ENCODE results near the gene BABAM2. TPM values are rescaled to one million over a fixed set of nuclear protein-coding genes. Genes with fewer than 3 reads are reported as not detected.
"Not testable (repeated sequence)": the region's sequence is repeated elsewhere in the genome, so short reads cannot be mapped to it uniquely, and the experiment has no call there.

Gene BABAM2
- total and polyA plus RNA-seq, 2 experiments from 2014 or later = 28.8 to 43.6 TPM

DNA sequence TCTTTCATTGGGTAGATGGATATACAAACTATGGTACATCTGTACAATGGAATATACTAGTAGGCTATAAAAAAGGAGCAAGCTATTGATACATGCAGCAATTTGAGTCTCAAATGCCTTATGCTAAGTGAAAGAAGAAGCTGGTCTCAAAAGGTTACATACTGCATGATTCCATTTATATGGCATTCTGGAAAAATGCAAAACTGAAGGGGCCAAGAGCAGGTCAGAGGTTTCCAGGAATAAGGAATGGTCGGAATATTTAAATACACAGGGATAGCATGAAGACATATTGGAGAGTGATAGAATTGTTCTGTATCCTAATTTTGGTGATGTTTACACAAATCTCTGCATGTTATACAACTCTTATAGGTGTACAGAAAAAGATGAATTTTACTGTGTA, 85.8 kb downstream of the BABAM2 start:
- no peak overlapping the region for H2AFZ ChIP-seq
- no peak overlapping the region for H3K4me3 ChIP-seq
- no peak overlapping the region for H3K27ac ChIP-seq
- H3K9me3 ChIP-seq (ENCODE audit: low read depth) = no peaks in the 10 kb centered on the region
- WGBS (ENCODE audit: low lambda C conversion rate, missing lambda C conversion rate) = 100% methylated on average over 1 of the region's 1 CpG
- H3K4me1 ChIP-seq (ENCODE audit: insufficient read depth) = no peaks in the 10 kb centered on the region
- TF ChIP-seq, protein P1, sequence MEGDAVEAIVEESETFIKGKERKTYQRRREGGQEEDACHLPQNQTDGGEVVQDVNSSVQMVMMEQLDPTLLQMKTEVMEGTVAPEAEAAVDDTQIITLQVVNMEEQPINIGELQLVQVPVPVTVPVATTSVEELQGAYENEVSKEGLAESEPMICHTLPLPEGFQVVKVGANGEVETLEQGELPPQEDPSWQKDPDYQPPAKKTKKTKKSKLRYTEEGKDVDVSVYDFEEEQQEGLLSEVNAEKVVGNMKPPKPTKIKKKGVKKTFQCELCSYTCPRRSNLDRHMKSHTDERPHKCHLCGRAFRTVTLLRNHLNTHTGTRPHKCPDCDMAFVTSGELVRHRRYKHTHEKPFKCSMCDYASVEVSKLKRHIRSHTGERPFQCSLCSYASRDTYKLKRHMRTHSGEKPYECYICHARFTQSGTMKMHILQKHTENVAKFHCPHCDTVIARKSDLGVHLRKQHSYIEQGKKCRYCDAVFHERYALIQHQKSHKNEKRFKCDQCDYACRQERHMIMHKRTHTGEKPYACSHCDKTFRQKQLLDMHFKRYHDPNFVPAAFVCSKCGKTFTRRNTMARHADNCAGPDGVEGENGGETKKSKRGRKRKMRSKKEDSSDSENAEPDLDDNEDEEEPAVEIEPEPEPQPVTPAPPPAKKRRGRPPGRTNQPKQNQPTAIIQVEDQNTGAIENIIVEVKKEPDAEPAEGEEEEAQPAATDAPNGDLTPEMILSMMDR (IDR thresholded peaks at IDR 0.05; ENCODE audit: poor library complexity) = no peak
- no peak for TF ChIP-seq EZH2 (IDR thresholded peaks at IDR 0.05; ENCODE audit: borderline replicate concordance)
- TF ChIP-seq EZH2phosphoT487 (IDR thresholded peaks at IDR 0.05; ENCODE audit: low read depth, severe bottlenecking, unreplicated experiment) = no peak
- no peak overlapping the region for H3K4me2 ChIP-seq
- H4K20me1 ChIP-seq (ENCODE audit: insufficient read depth, poor library complexity, severe bottlenecking) = no peaks in the 10 kb centered on the region
- no peaks in the 10 kb centered on the region for H3K9me2 ChIP-seq (replicated peaks; ENCODE audit: insufficient read depth)
- no peaks in the 10 kb centered on the region for H3K36me3 ChIP-seq (replicated peaks; ENCODE audit: insufficient read depth, low read depth)
- no peak for DNase-seq (ENCODE audit: low spot score)
- H3K27me3 ChIP-seq = no peaks in the 10 kb centered on the region
- no peaks in the 10 kb centered on the region for H3K79me2 ChIP-seq

DNA sequence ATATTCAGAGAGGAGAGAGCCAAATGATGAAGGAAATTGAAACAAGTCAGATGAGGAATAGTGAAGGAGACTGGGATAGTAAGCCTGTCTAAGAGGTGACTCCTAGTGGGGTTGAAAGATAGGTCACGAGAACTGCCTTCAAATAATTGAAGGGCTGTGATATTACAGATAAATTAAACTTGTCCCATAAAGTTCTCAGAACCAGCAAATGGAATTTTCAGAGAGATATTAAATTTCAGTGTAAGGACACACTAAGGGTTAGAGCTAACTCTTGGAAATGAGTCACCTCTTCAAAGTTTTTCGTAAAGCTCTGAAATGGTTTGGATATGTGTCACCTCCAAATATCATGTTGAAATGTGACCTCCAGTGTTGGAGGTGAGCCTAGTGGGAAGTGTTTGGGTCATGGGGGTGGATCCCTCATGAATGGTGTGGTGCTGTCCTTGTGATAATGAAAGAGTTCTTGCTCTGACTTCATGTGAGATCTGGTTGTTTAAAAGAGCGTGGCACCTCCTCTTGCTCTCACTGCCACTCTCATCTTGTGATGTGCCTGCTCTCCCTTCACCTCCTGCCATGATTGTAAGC, 87.3 kb downstream of the BABAM2 start:
- Histone ChIP-seq H4K20me1 (ENCODE audit: insufficient read depth, poor library complexity, severe bottlenecking) (no peaks in the 10 kb centered on the region), H3K4me1 (ENCODE audit: insufficient read depth) (no peaks in the 10 kb centered on the region), H2AFZ (no peak overlapping the region), H3K4me2 (no peak overlapping the region), H3K27ac (no peak overlapping the region), H3K27me3 (no peaks in the 10 kb centered on the region), H3K79me2 (peaks cover 2% of the 10 kb centered on the region), H3K9me2 (replicated peaks; ENCODE audit: insufficient read depth) (no peaks in the 10 kb centered on the region), H3K4me3 (no peak overlapping the region), H3K9me3 (ENCODE audit: low read depth) (no peaks in the 10 kb centered on the region), H3K36me3 (replicated peaks; ENCODE audit: insufficient read depth, low read depth) (no peaks in the 10 kb centered on the region)
- TF ChIP-seq, protein P1 (IDR thresholded peaks at IDR 0.05; ENCODE audit: poor library complexity) = no peak
- no peak for TF ChIP-seq EZH2phosphoT487 (IDR thresholded peaks at IDR 0.05; ENCODE audit: low read depth, severe bottlenecking, unreplicated experiment)
- TF ChIP-seq EZH2 (IDR thresholded peaks at IDR 0.05; ENCODE audit: borderline replicate concordance) = no peak
- no peak for DNase-seq (ENCODE audit: low spot score)
- WGBS (ENCODE audit: low lambda C conversion rate, missing lambda C conversion rate) = 83% methylated on average over 3 of the region's 3 CpGs

DNA sequence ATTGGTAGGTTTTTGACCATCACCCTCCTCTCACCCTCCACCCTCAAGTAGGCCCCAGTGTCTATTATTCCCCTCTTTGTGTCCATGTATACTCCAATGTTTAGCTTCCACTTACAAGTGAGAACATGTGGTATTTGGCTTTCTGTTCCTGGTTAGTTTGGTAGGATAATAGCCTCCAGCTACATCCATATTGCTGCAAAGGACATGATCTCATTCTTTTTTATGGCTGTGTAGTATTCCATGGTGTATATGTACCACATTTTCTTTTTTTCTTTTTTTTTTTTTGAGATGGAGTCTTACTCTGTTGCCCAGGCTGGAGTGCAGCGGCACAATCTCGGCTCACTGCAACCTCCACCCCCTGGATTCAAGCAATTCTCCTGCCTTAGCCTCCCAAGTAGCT, 88.2 kb downstream of the BABAM2 start:
- 100% methylated on average over 2 of the region's 2 CpGs for WGBS (ENCODE audit: low lambda C conversion rate, missing lambda C conversion rate)
- H3K27me3 ChIP-seq; H3K9me2 ChIP-seq (replicated peaks; ENCODE audit: insufficient read depth): not testable (repeated sequence)

DNA sequence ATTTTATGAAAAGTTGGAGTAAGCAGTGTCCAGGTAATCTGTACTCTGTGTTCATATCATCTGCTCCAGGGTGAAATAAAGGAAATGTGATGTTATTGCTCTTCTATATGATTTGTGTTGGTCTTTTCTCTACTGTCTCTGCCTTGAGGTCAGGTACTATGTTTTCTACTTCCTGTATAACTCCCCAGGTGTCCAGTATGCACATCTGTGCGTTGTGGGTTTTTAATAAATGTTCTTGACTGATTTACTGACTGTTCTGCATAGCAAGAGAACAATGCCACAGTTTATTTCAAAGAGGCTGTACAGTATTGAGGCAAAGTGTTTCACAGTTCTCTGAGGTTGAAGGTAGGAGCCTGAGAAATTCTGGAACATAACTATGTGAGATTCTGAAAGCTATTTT, 89.7 kb downstream of the BABAM2 start:
- Histone ChIP-seq H3K4me2 (no peak overlapping the region), H3K4me3 (no peak overlapping the region), H3K36me3 (replicated peaks; ENCODE audit: insufficient read depth, low read depth) (no peaks in the 10 kb centered on the region), H3K4me1 (ENCODE audit: insufficient read depth) (no peaks in the 10 kb centered on the region), H3K9me2 (replicated peaks; ENCODE audit: insufficient read depth) (no peaks in the 10 kb centered on the region), H3K79me2 (peaks cover 9% of the 10 kb centered on the region), H3K9me3 (ENCODE audit: low read depth) (no peaks in the 10 kb centered on the region), H4K20me1 (ENCODE audit: insufficient read depth, poor library complexity, severe bottlenecking) (no peaks in the 10 kb centered on the region), H3K27ac (no peak overlapping the region), H3K27me3 (no peaks in the 10 kb centered on the region), H2AFZ (no peak overlapping the region)
- 75% methylated on average over 1 of the region's 1 CpG for whole genome bisulfite sequencing (ENCODE audit: low lambda C conversion rate, missing lambda C conversion rate)
- no peak for DNase-seq (ENCODE audit: low spot score)
- TF ChIP-seq EZH2phosphoT487 (IDR thresholded peaks at IDR 0.05; ENCODE audit: low read depth, severe bottlenecking, unreplicated experiment) (no peak), EZH2 (IDR thresholded peaks at IDR 0.05; ENCODE audit: borderline replicate concordance) (no peak)
- TF ChIP-seq, protein P1 (IDR thresholded peaks at IDR 0.05; ENCODE audit: poor library complexity) = no peak

More for the DNA sequence above, 88.2 kb downstream of the BABAM2 start:
- not testable (repeated sequence) for H3K27ac ChIP-seq; H3K4me3 ChIP-seq; H3K4me2 ChIP-seq; H3K9me3 ChIP-seq (ENCODE audit: low read depth); H4K20me1 ChIP-seq (ENCODE audit: insufficient read depth, poor library complexity, severe bottlenecking); H3K4me1 ChIP-seq (ENCODE audit: insufficient read depth); H3K36me3 ChIP-seq (replicated peaks; ENCODE audit: insufficient read depth, low read depth); H3K79me2 ChIP-seq; H2AFZ ChIP-seq; DNase-seq (ENCODE audit: low spot score)

Data from hepatocyte (in vitro differentiated cells).